Measurements from ENCODE around the gene TBX2.

TBX2 gene

GRCh38 chr17:61453566-61454380, 54.1 kb downstream of the TBX2 start:
- FAIRE-seq = no peak
- DNase-seq (ENCODE audit: low spot score) = no peak

- DNase-seq (ENCODE audit: low spot score) (no peak), FAIRE-seq (no peak)
Measured at GRCh38 chr17:61454381-61455323, 55.0 kb downstream of the TBX2 start.

GRCh38 chr17:61455324-61456060, 55.8 kb downstream of the TBX2 start:
- DNase-seq (ENCODE audit: low spot score) = no peak
- no peak for FAIRE-seq

GRCh38 chr17:61456061-61456681, 56.5 kb downstream of the TBX2 start:
- DNase-seq (ENCODE audit: low spot score) = no peak
- no peak for FAIRE-seq

GRCh38 chr17:61456688-61457225, 57.1 kb downstream of the TBX2 start:
- no peak for DNase-seq (ENCODE audit: low spot score)
- no peak for FAIRE-seq

GRCh38 chr17:61457226-61457983, 57.8 kb downstream of the TBX2 start:
- FAIRE-seq = no peak
- no peak for DNase-seq (ENCODE audit: low spot score)

GRCh38 chr17:61458000-61458399, 58.4 kb downstream of the TBX2 start:
- DNase-seq (ENCODE audit: low spot score) (no peak), FAIRE-seq (no peak)

GRCh38 chr17:61458421-61459141, 58.9 kb downstream of the TBX2 start:
- FAIRE-seq (no peak), DNase-seq (ENCODE audit: low spot score) (no peak)

All from RCC 7860 (cell line).